AG04450 (cell line): ENCODE data around the gene QRICH1. TPM values are rescaled to one million over a fixed set of nuclear protein-coding genes. Genes with fewer than 3 reads are reported as not detected.
A peak's percentile ranks its signal among the peaks of the same experiment; 100 is the strongest.

ENCODE experiments used
- CTCF ChIA-PET: fragments of 300-600, 350-600 bp; formaldehyde crosslinking; extraction: SDS; loops from one replicate; lab custom pipeline; 2022; ENCODE audit warnings: antibody characterized with exemption, inconsistent platforms; lab: Charles Lee
- POLR2A ChIA-PET: fragments of 350-600 bp; formaldehyde crosslinking; extraction: SDS; loops from one replicate; lab custom pipeline; 2021; ENCODE audit warnings: antibody characterized with exemption, inconsistent platforms; lab: Yijun Ruan, JAX
- DNase-seq: peaks from one replicate; pipeline ENCODE4 v3.0.0-alpha.2; 2011; ENCODE audit warnings: low read depth, low spot score
- H3K27ac ChIP-seq: one replicate; pipeline ENCODE4 v1.5.1; 2012; ENCODE audit warnings: low read depth, low read length, control low read depth
- H3K27me3 ChIP-seq: one replicate; pipeline ENCODE4 v1.6.0; 2012; ENCODE audit warnings: low read length; ENCODE audit not compliant: control insufficient read depth, insufficient read depth
- H3K4me3 ChIP-seq: 2 replicates; pipeline ENCODE4 v1.5.1; 2011; ENCODE audit warnings: mild to moderate bottlenecking, low read depth, low read length, control low read depth
- H3K9me3 ChIP-seq: 2 replicates; pipeline ENCODE4 v1.5.1; 2012; ENCODE audit warnings: low read length; ENCODE audit not compliant: control insufficient read depth, insufficient read depth
- CTCF ChIP-seq: IDR thresholded peaks from 2 replicates; pipeline ENCODE4 v1.5.1; 2011; ENCODE audit warnings: low read depth, low read length, control low read depth, inconsistent platforms
- polyA plus RNA-seq: library from polyadenylated mRNA; depleted of rRNA; stranded (reverse); fragments of >200 nt; gene quantifications from 2 replicates; pipeline ENCODE4 v1.2.3, GENCODE V29; 2011; rRNA removed
- small RNA-seq: library from RNA; depleted of rRNA; stranded (forward); fragments of <200 nt; gene quantifications from one replicate; pipeline ENCODE3, GENCODE V24; 2012; ENCODE audit warnings: low read depth; ENCODE audit not compliant: insufficient read length

The QRICH1 gene
- polyA plus RNA-seq, 1 experiment = 69.7 TPM

- DNase-seq = no peak
- Histone ChIP-seq H3K27me3 (no peaks in the 10 kb centered on the region), H3K9me3 (no peaks in the 10 kb centered on the region), H3K4me3 (no peak overlapping the region), H3K27ac (no peak overlapping the region)
- ChIA-PET POLR2A (interaction anchor here (0.6 kb wide), 1 partner anchor 893 kb away, joined by 7 read pairs; no protein-coding TSS in a partner anchor), CTCF (interaction anchor here (0.5 to 0.6 kb wide), 2 partner anchors 37 to 108 kb away, joined by 3 to 8 read pairs; no protein-coding TSS in a partner anchor)
- TF ChIP-seq CTCF = no peak
These were observed 113.6 kb downstream of the QRICH1 start for GRCh38 chr3:48980295-48980694.

Small RNA genes within 50 kb of the gene (small RNA-seq; reads per million reads assigned to genes)
- 10,183 reads per million, percentile 99 among the genes with 10 or more reads in this experiment for gene MIR191
- 3,827 reads per million, percentile 98 among the genes with 10 or more reads in this experiment for gene MIR425
- not detected for gene RN7SL182P

Other genes with a start within 250 kb of the QRICH1 start
- gene PRKAR2A, start 246.2 kb downstream of the QRICH1 start, polyA plus RNA-seq = 19.6 and 20.7 TPM in 2 replicates
- 26.6 and 30.0 TPM in 2 replicates for gene SLC25A20, start 195.2 kb downstream of the QRICH1 start, polyA plus RNA-seq
- gene ARIH2, start 175.2 kb downstream of the QRICH1 start, polyA plus RNA-seq = 77.2 and 77.5 TPM in 2 replicates
- gene P4HTM, start 103.8 kb downstream of the QRICH1 start, polyA plus RNA-seq = 18.2 and 22.5 TPM in 2 replicates
- gene WDR6, start 86.7 kb downstream of the QRICH1 start, polyA plus RNA-seq = 101 and 117 TPM in 2 replicates
- gene DALRD3, start 75.5 kb downstream of the QRICH1 start, polyA plus RNA-seq = 42.4 and 55.6 TPM in 2 replicates
- gene NDUFAF3, start 72.0 kb downstream of the QRICH1 start, polyA plus RNA-seq = 47.0 and 69.2 TPM in 2 replicates
- 268 and 284 TPM in 2 replicates for gene IMPDH2, start 64.7 kb downstream of the QRICH1 start, polyA plus RNA-seq
- 209 and 305 TPM in 2 replicates for gene QARS1, start 10.7 kb upstream of the QRICH1 start, polyA plus RNA-seq
- gene USP19, start 26.8 kb upstream of the QRICH1 start, polyA plus RNA-seq = 33.3 and 37.7 TPM in 2 replicates
- gene LAMB2, start 39.0 kb upstream of the QRICH1 start, polyA plus RNA-seq = 470 and 674 TPM in 2 replicates
- gene CCDC71, start 72.3 kb upstream of the QRICH1 start, polyA plus RNA-seq = 19.6 and 27.7 TPM in 2 replicates
- 20.7 and 21.2 TPM in 2 replicates for gene KLHDC8B, start 77.5 kb upstream of the QRICH1 start, polyA plus RNA-seq
- 2.3 TPM in 2 replicates for gene C3orf62, start 183.2 kb upstream of the QRICH1 start, polyA plus RNA-seq
- 78.4 and 80.4 TPM in 2 replicates for gene USP4, start 246.0 kb upstream of the QRICH1 start, polyA plus RNA-seq